Anterior cingulate cortex (tissue), 58 donors: Measurements from ENCODE around the gene DENND2D.
"Not testable (repeated sequence)": the region's sequence is repeated elsewhere in the genome, so short reads cannot be mapped to it uniquely, and the experiment has no call there.

Experiments
- DNase-seq, 58 donors: peaks; one replicate each; lab custom pipeline; 2025; lab: John Stamatoyannopoulos, UW

DENND2D gene

GRCh38 chr1:111222308-111223125 is 22.1 kb upstream of the DENND2D start:
- DNase-seq: peak in 47 of 58 donors; percentile 3 to 78 (median 44)

GRCh38 chr1:111221633-111222291 is 21.3 kb upstream of the DENND2D start:
- peak in 5 of 58 donors; percentile 4 to 18 (median 14) for DNase-seq

- DNase-seq: no peak
Observed at GRCh38 chr1:111221276-111221632, 20.8 kb upstream of the DENND2D start.

GRCh38 chr1:111220302-111220890 is 19.9 kb upstream of the DENND2D start:
- no peak for DNase-seq

- peak in 15 of 58 donors; percentile 5 to 32 (median 11) for DNase-seq
Observed at GRCh38 chr1:111219557-111220286, 19.3 kb upstream of the DENND2D start.

GRCh38 chr1:111218701-111219556 is 18.5 kb upstream of the DENND2D start:
- DNase-seq: no peak

GRCh38 chr1:111217183-111217910 is 16.9 kb upstream of the DENND2D start:
- no peak for DNase-seq

- no peak for DNase-seq
Observed at GRCh38 chr1:111216751-111217150, 16.3 kb upstream of the DENND2D start.

- DNase-seq: not testable (repeated sequence)
Observed at GRCh38 chr1:111215285-111215684, 14.8 kb upstream of the DENND2D start.

- no peak for DNase-seq
Observed at GRCh38 chr1:111214884-111215283, 14.4 kb upstream of the DENND2D start.

GRCh38 chr1:111214074-111214801 is 13.8 kb upstream of the DENND2D start:
- DNase-seq: no peak

- DNase-seq: no peak
Observed at GRCh38 chr1:111213412-111213811, 13.0 kb upstream of the DENND2D start.

GRCh38 chr1:111212634-111213335 is 12.3 kb upstream of the DENND2D start:
- no peak for DNase-seq

- DNase-seq: no peak
Observed at GRCh38 chr1:111211921-111212320, 11.5 kb upstream of the DENND2D start.

- DNase-seq: no peak
Observed at GRCh38 chr1:111209622-111210021, 9.2 kb upstream of the DENND2D start.

- DNase-seq: no peak
Observed at GRCh38 chr1:111208921-111209320, 8.5 kb upstream of the DENND2D start.

GRCh38 chr1:111205714-111206050 is 5.2 kb upstream of the DENND2D start:
- no peak for DNase-seq
